K562 (cell line): ENCODE measurements around the gene SOAT2. TPM values are rescaled to one million over a fixed set of nuclear protein-coding genes. Genes with fewer than 3 reads are reported as not detected.

Source experiments
- AFF1 ChIP-seq, 2 experiments: fragments of 450-650 bp; IDR thresholded peaks; 2 replicates each; pipeline ENCODE4 v1.6.1; 2018; ENCODE audit warnings: mild to moderate bottlenecking in 2 of 2, low read depth in 1 of 2; ENCODE audit not compliant: partially characterized antibody in 2 of 2
- HDGF ChIP-seq: fragments of 450-650 bp; IDR thresholded peaks from 2 replicates; pipeline ENCODE4 v1.6.1; 2016
- MTF1 ChIP-seq: fragments of 250-450 bp; sonication (Bioruptor Pico); IDR thresholded peaks from 2 replicates; pipeline ENCODE4 v1.9.0; 2021; ENCODE audit warnings: moderate library complexity, mild to moderate bottlenecking, inconsistent platforms, borderline replicate concordance
- SIN3A ChIP-seq, 2 experiments: fragments of 150-350 bp in 1 of 2; IDR thresholded peaks; 2 replicates each; pipeline ENCODE4 v1.6.1; 2011 to 2016; ENCODE audit warnings: borderline replicate concordance in 2 of 2, low read depth in 2 of 2, low read length in 2 of 2, mild to moderate bottlenecking in 2 of 2, moderate library complexity in 2 of 2; ENCODE audit not compliant: control insufficient read depth in 1 of 2
- SRSF3 ChIP-seq: fragments of 200-400 bp; formaldehyde crosslinking; IDR thresholded peaks from 2 replicates; pipeline ENCODE4 v1.6.1; 2016; ENCODE audit warnings: mild to moderate bottlenecking, low read length, moderate library complexity; ENCODE audit not compliant: insufficient read depth
- TSHZ1 ChIP-seq: fragments of 250-450 bp; sonication (Bioruptor Pico); IDR thresholded peaks from 2 replicates; pipeline ENCODE4 v1.4.0; 2020; ENCODE audit warnings: mild to moderate bottlenecking, moderate library complexity
- UBTF ChIP-seq, 2 experiments: IDR thresholded peaks; 2 replicates each; pipeline ENCODE4 v1.6.1; 2012; ENCODE audit warnings: improper control_type of control experiment in 2 of 2, low read depth in 2 of 2, low read length in 2 of 2, borderline replicate concordance in 1 of 2
- ZNF133 ChIP-seq: fragments of 250-450 bp; sonication (Bioruptor Pico); IDR thresholded peaks from 2 replicates; pipeline ENCODE4 v1.4.0; 2020; ENCODE audit warnings: mild to moderate bottlenecking
- ZNF699 ChIP-seq: fragments of 250-450 bp; sonication (Bioruptor Pico); IDR thresholded peaks from 2 replicates; pipeline ENCODE4 v1.8.0; 2021; ENCODE audit warnings: mild to moderate bottlenecking, moderate library complexity; ENCODE audit not compliant: insufficient replicate concordance
- polyA plus RNA-seq, 8 experiments: library from polyadenylated mRNA; depleted of rRNA in 4 of 8; stranded (reverse) in 5 of 8; unstranded in 3 of 8; fragments of >200 nt; fragmentation: Nextera tagmentation in 2 of 8; fragmentation: Illumina TruSeq in 1 of 8; extraction: Ambion mirVana in 2 of 8; extraction: Trizol in 1 of 8; gene quantifications; 2 replicates each; pipeline versions ENCODE4 v1.2.1 to v1.2.3, GENCODE V29; 2011 to 2014; ENCODE audit warnings: inconsistent platforms in 1 of 8, missing spikeins in 1 of 8
- total RNA-seq, 7 experiments: library from RNA; depleted of rRNA in 6 of 7; stranded (reverse); fragments of >200 nt in 6 of 7; fragmentation: Illumina TruSeq in 2 of 7; extraction: Trizol in 2 of 7; gene quantifications; 2 replicates each; pipeline versions ENCODE4 v1.2.1 to v1.2.3, GENCODE V29; 2011 to 2021; ENCODE audit warnings: low replicate concordance in 1 of 7
- TF ChIP-seq, protein P1 (sequence below): fragments of 450-650 bp; IDR thresholded peaks from 2 replicates; pipeline ENCODE4 v1.6.1; 2016; ENCODE audit warnings: borderline replicate concordance
- TF ChIP-seq, protein P2 (sequence below): fragments of 450-650 bp; conservative IDR thresholded peaks from 2 replicates; pipeline ENCODE4 v1.6.1; 2016; ENCODE audit warnings: missing genetic modification characterization, low read depth, mild to moderate bottlenecking, missing compliant biosample characterization, moderate library complexity

Gene SOAT2
- total and polyA plus RNA-seq, 9 of the 15 experiments (the other 6 are each of a cell fraction or from before 2014, with no cell fraction given) = 0.04 TPM; not detected in 8

DNA sequence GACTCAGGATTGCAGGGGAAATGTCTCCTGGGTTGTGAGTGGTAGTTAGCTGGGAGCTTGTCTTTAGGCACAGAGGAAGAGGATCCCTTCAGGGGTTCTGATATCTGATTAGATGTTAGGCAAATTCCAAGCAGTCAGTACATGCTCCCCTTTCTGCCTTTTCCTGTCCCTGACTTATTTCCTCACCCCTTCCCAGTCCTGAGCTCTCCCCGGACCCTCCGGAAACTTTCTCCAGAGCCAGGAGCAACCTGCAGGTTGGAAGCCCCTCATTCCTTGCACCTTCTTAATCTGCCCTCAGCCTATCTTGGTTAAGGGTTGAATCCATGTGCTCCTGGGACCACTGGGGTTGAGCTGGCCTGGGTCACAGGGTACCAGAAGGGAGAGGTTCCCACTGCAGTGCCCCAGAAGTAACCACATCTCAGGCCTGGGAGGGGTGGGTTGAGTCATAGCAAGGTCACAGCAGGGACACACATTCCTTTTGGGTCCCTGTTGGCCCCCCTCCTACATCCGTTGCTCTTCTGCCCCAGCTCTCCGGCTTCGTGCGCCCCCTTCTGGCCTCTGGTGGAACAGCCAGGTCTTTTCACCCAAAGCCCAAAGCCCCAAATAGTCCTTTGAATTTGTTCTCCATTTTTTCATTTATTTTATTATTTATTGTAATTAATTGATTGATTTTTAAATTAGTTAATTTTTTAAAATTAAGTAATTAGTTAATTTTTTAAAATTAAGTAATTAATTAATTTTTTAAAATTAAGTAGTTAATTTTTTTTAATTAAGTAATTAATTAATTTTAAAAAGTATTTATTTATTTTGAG, 4.0 kb upstream of the SOAT2 start (continued):
- TF ChIP-seq AFF1 (IDR thresholded peaks at IDR 0.05; ENCODE audit: low read depth in 1 of 2, partially characterized antibody in 2 of 2) = no peak
- TF ChIP-seq HDGF = no peak
- no peak for TF ChIP-seq MTF1 (CRISPR knock-in tag)
- no peak for TF ChIP-seq ZNF699 (CRISPR knock-in tag)
- TF ChIP-seq, protein P1, sequence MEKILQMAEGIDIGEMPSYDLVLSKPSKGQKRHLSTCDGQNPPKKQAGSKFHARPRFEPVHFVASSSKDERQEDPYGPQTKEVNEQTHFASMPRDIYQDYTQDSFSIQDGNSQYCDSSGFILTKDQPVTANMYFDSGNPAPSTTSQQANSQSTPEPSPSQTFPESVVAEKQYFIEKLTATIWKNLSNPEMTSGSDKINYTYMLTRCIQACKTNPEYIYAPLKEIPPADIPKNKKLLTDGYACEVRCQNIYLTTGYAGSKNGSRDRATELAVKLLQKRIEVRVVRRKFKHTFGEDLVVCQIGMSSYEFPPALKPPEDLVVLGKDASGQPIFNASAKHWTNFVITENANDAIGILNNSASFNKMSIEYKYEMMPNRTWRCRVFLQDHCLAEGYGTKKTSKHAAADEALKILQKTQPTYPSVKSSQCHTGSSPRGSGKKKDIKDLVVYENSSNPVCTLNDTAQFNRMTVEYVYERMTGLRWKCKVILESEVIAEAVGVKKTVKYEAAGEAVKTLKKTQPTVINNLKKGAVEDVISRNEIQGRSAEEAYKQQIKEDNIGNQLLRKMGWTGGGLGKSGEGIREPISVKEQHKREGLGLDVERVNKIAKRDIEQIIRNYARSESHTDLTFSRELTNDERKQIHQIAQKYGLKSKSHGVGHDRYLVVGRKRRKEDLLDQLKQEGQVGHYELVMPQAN = no peak
- no peak for TF ChIP-seq TSHZ1 (CRISPR knock-in tag)
- no peak for TF ChIP-seq UBTF (IDR thresholded peaks at IDR 0.05; ENCODE audit: borderline replicate concordance in 1 of 2, low read depth in 2 of 2, low read length in 2 of 2)
- 0 out of 4 replicates have a peak, but pooled peaks of 1 of the 2 experiments have one; percentile 34 for TF ChIP-seq SIN3A (IDR thresholded peaks at IDR 0.05; ENCODE audit: borderline replicate concordance in 2 of 2, control insufficient read depth in 1 of 2, low read depth in 2 of 2, low read length in 2 of 2)
- TF ChIP-seq, protein P2, sequence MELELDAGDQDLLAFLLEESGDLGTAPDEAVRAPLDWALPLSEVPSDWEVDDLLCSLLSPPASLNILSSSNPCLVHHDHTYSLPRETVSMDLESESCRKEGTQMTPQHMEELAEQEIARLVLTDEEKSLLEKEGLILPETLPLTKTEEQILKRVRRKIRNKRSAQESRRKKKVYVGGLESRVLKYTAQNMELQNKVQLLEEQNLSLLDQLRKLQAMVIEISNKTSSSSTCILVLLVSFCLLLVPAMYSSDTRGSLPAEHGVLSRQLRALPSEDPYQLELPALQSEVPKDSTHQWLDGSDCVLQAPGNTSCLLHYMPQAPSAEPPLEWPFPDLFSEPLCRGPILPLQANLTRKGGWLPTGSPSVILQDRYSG (tag) = no peak
- no peak for TF ChIP-seq ZNF133 (CRISPR knock-in tag)
- TF ChIP-seq SRSF3 = no peak
